OCI-LY1 (cell line): ENCODE measurements around the gene PRSS38.

ENCODE experiments used
- H2AFZ ChIP-seq: fragments of 200-600 bp; sonication (generic), shearing (Covaris generic); 2 replicates; pipeline ENCODE4 v1.6.0; 2014; ENCODE audit warnings: antibody characterized with exemption, mild to moderate bottlenecking, low read length
- H3F3A ChIP-seq: fragments of 200-600 bp; sonication (generic), shearing (Covaris generic); 2 replicates; pipeline ENCODE4 v1.6.0; 2014; ENCODE audit warnings: mild to moderate bottlenecking, antibody characterized with exemption, low read length, moderate library complexity; ENCODE audit not compliant: insufficient read depth
- H3K27ac ChIP-seq: fragments of 200-600 bp; sonication (generic); 2 replicates; pipeline ENCODE4 v1.5.1; 2014; ENCODE audit warnings: low read length, mixed run types, mild to moderate bottlenecking, low read depth; ENCODE audit not compliant: poor library complexity, severe bottlenecking
- H3K27me3 ChIP-seq: fragments of 200-600 bp; sonication (generic); 2 replicates; pipeline ENCODE4 v1.6.0; 2014; ENCODE audit warnings: antibody characterized with exemption, mild to moderate bottlenecking, low read length, moderate library complexity; ENCODE audit not compliant: insufficient read depth
- H3K36me3 ChIP-seq: fragments of 200-600 bp; sonication (generic); 2 replicates; pipeline ENCODE4 v1.6.1; 2014; ENCODE audit warnings: mild to moderate bottlenecking, antibody characterized with exemption, low read length, moderate library complexity, mixed read lengths; ENCODE audit not compliant: insufficient read depth
- H3K4me1 ChIP-seq: fragments of 200-600 bp; sonication (generic); 2 replicates; pipeline ENCODE4 v1.5.1; 2014; ENCODE audit warnings: mild to moderate bottlenecking, low read length, moderate library complexity; ENCODE audit not compliant: insufficient read depth, severe bottlenecking
- H3K4me2 ChIP-seq: fragments of 200-600 bp; sonication (generic), shearing (Covaris generic); 2 replicates; pipeline ENCODE4 v1.6.1; 2014; ENCODE audit warnings: low read length
- H3K4me3 ChIP-seq: fragments of 200-600 bp; sonication (generic); 2 replicates; pipeline ENCODE4 v1.5.1; 2014; ENCODE audit warnings: low read length, low read depth, mild to moderate bottlenecking, mixed read lengths; ENCODE audit not compliant: poor library complexity, severe bottlenecking
- H3K79me2 ChIP-seq: fragments of 200-600 bp; shearing (Covaris generic); 2 replicates; pipeline ENCODE4 v1.6.1; 2016; ENCODE audit warnings: mixed run types, low read length, mixed read lengths; ENCODE audit not compliant: insufficient read depth
- H3K9ac ChIP-seq: fragments of 200-600 bp; sonication (generic), shearing (Covaris generic); 2 replicates; pipeline ENCODE4 v1.6.1; 2014; ENCODE audit warnings: mild to moderate bottlenecking, low read length, mixed read lengths
- H3K9me2 ChIP-seq: fragments of 200-600 bp; sonication (generic), shearing (Covaris generic); 2 replicates; pipeline ENCODE4 v1.6.1; 2014; ENCODE audit warnings: low read depth, mild to moderate bottlenecking, low read length, mixed read lengths
- H3K9me3 ChIP-seq: fragments of 200-600 bp; shearing (Covaris generic); 2 replicates; pipeline ENCODE4 v1.6.1; 2014; ENCODE audit warnings: low read length, mixed read lengths
- H4K20me1 ChIP-seq: fragments of 200-600 bp; sonication (generic), shearing (Covaris generic); 2 replicates; pipeline ENCODE4 v1.6.0; 2016; ENCODE audit warnings: mild to moderate bottlenecking, low read length; ENCODE audit not compliant: insufficient read depth
- EZH2 ChIP-seq: fragments of 200-600 bp; sonication (generic), shearing (Covaris generic); IDR thresholded peaks from 2 replicates; pipeline ENCODE4 v1.8.0; 2017; ENCODE audit warnings: borderline replicate concordance, mixed run types, mild to moderate bottlenecking, antibody characterized with exemption, low read length, moderate library complexity, mixed read lengths
- TF ChIP-seq, protein P1 (sequence below): fragments of 200-600 bp; sonication (generic), shearing (Covaris generic); IDR thresholded peaks from 2 replicates; pipeline ENCODE4 v1.5.1; 2017; ENCODE audit warnings: mild to moderate bottlenecking, antibody characterized with exemption, low read length, moderate library complexity, mixed read lengths

The PRSS38 gene

GRCh38 chr1:227815468-227816409 lies at the start of gene PRSS38:
Gene PRSS38 (plus strand): TSS chr1:227815675. CDS start chr1:227815717, 42 bp downstream.
- Histone ChIP-seq H2AFZ (no peak within 1 kb of the TSS), H3K9me2 (no peaks in the 10 kb centered on the region), H3K4me2 (no peak within 1 kb of the TSS), H3F3A (no peaks in the 10 kb centered on the region), H3K4me1 (no peaks in the 10 kb centered on the region), H3K27me3 (no peaks in the 10 kb centered on the region), H3K4me3 (no peak within 1 kb of the TSS), H3K79me2 (no peaks in the 10 kb centered on the region), H3K27ac (no peak within 1 kb of the TSS), H3K9me3 (no peaks in the 10 kb centered on the region), H3K9ac (no peak within 1 kb of the TSS), H3K36me3 (no peaks in the 10 kb centered on the region), H4K20me1 (no peaks in the 10 kb centered on the region)
- TF ChIP-seq, protein P1, sequence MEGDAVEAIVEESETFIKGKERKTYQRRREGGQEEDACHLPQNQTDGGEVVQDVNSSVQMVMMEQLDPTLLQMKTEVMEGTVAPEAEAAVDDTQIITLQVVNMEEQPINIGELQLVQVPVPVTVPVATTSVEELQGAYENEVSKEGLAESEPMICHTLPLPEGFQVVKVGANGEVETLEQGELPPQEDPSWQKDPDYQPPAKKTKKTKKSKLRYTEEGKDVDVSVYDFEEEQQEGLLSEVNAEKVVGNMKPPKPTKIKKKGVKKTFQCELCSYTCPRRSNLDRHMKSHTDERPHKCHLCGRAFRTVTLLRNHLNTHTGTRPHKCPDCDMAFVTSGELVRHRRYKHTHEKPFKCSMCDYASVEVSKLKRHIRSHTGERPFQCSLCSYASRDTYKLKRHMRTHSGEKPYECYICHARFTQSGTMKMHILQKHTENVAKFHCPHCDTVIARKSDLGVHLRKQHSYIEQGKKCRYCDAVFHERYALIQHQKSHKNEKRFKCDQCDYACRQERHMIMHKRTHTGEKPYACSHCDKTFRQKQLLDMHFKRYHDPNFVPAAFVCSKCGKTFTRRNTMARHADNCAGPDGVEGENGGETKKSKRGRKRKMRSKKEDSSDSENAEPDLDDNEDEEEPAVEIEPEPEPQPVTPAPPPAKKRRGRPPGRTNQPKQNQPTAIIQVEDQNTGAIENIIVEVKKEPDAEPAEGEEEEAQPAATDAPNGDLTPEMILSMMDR, result no peak
- no peak for TF ChIP-seq EZH2

DNA sequence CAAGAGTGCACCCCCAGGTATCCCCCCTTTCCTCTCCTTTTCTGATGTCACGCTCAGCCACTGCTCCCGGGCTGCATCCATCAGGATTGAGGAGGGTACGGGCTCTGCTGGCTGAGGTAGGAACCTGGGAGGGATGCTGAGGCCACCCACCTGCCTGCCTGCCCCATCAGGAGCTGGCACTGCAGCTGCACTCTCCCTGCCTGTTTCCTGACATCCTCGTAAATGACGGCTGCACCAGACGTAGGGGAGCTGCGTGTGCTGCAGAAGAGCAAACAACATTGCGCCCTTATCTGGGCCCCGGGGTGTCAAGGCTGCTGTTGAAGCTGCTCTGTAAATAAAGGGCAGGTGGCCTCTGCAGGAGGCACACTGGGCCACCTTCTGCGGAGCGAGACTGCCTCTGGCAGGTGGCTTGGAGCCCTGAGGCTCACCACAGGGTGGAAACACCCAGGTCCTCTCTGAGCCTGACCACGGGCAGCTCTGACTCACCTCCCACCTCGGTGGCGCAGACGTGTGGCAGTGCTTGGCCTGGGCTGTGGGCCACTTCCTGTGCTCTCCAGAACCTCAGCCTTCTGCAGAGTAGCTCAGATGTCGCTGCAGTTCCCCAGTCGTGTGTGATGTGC lies 49.4 kb upstream of the PRSS38 start:
- no peak for TF ChIP-seq EZH2
- H3K36me3 ChIP-seq, result peaks cover 31% of the 10 kb centered on the region
- no peak overlapping the region for H3K27ac ChIP-seq

DNA sequence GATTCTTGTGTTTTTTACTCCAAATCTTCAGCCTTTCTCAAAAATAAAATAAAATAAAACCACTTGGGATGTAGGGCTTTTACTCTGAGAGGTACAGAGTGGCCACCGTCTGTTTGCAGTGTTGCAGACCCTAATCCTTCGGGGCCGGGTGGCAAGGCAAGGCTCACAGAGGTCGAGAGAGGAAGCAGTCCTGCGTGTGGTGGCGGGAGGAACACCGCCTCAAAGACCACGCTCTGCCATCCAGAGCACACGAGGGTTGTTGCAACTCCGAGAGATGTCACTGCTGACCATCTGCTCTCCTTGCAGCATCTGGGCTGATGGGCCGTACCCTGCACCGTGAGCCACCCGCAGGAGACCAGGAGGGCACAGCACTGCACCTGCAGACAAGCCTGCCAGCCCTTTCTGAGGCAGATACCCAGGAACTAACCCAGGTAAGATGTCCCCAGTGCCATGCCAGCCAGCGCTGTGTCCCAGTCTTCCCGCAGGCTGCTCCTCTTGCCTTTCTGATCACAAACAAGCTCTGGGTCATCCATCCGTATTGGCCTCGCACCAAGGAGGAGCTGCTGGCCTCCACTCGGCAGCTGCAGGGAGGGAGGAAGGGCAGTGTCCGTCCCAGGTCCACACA lies 48.7 kb upstream of the PRSS38 start:
- peaks cover 4% of the 10 kb centered on the region for H3K4me1 ChIP-seq

More for the DNA sequence above, 49.4 kb upstream of the PRSS38 start:
- no peak overlapping the region for H3K4me3 ChIP-seq
- H3K27me3 ChIP-seq, result no peaks in the 10 kb centered on the region
- H2AFZ ChIP-seq, result no peak overlapping the region
- no peaks in the 10 kb centered on the region for H4K20me1 ChIP-seq
- peaks cover 4% of the 10 kb centered on the region for H3K4me1 ChIP-seq
- H3K4me2 ChIP-seq, result no peak overlapping the region
- H3K9me2 ChIP-seq, result no peaks in the 10 kb centered on the region
- no peaks in the 10 kb centered on the region for H3F3A ChIP-seq
- no peaks in the 10 kb centered on the region for H3K79me2 ChIP-seq
- H3K9ac ChIP-seq, result no peak overlapping the region
- H3K9me3 ChIP-seq, result no peaks in the 10 kb centered on the region

More for the DNA sequence above, 48.7 kb upstream of the PRSS38 start:
- H3K27ac ChIP-seq, result no peak overlapping the region
- no peaks in the 10 kb centered on the region for H3K9me3 ChIP-seq
- TF ChIP-seq, protein P1, result no peak
- no peak for TF ChIP-seq EZH2
- no peak overlapping the region for H3K4me2 ChIP-seq
- no peaks in the 10 kb centered on the region for H3K79me2 ChIP-seq
- no peak overlapping the region for H2AFZ ChIP-seq
- no peaks in the 10 kb centered on the region for H3K9me2 ChIP-seq
- H3K9ac ChIP-seq, result no peak overlapping the region
- H3K27me3 ChIP-seq, result no peaks in the 10 kb centered on the region
- H4K20me1 ChIP-seq, result no peaks in the 10 kb centered on the region
- H3K4me3 ChIP-seq, result no peak overlapping the region
- peaks cover 27% of the 10 kb centered on the region for H3K36me3 ChIP-seq
- H3F3A ChIP-seq, result no peaks in the 10 kb centered on the region
